H4 (cell line): ENCODE measurements around the gene ZNF69. TPM values are rescaled to one million over a fixed set of nuclear protein-coding genes. Genes with fewer than 3 reads are reported as not detected.

Experiments used
- total RNA-seq: library from RNA; depleted of rRNA; stranded (reverse); fragments of >200 nt; shearing (Covaris generic); gene quantifications from 2 replicates; pipeline ENCODE4 v1.2.3, GENCODE V29; 2014; rRNA removed

ZNF69 gene
- total RNA-seq, 1 experiment from 2014 or later: 4.1 TPM

Other genes with a start within 250 kb of the ZNF69 start
- gene ZNF823, start 148.8 kb upstream of the ZNF69 start, total RNA-seq: 4.0 and 7.3 TPM in 2 replicates
- gene ZNF441, start 120.8 kb upstream of the ZNF69 start, total RNA-seq: 1.5 and 3.3 TPM in 2 replicates
- not detected in 2 replicates for gene ZNF491, start 89.3 kb upstream of the ZNF69 start, total RNA-seq
- 5.5 and 6.2 TPM in 2 replicates for gene ZNF440, start 73.5 kb upstream of the ZNF69 start, total RNA-seq
- gene ZNF439, start 39.1 kb upstream of the ZNF69 start, total RNA-seq: 0.47 and 0.56 TPM in 2 replicates
- 6.3 and 9.2 TPM in 2 replicates for gene ZNF700, start 37.3 kb downstream of the ZNF69 start, total RNA-seq
- gene ZNF763, start 77.3 kb downstream of the ZNF69 start, total RNA-seq: 0.02 TPM in 1 of 2 replicates, not detected in the other
- gene ZNF433, start 147.9 kb downstream of the ZNF69 start, total RNA-seq: 2.2 and 4.7 TPM in 2 replicates
- gene ZNF878, start 165.2 kb downstream of the ZNF69 start, total RNA-seq: 0.79 and 1.5 TPM in 2 replicates
- not detected in 2 replicates for gene ZNF844, start 176.9 kb downstream of the ZNF69 start, total RNA-seq